Hepatic stellate cell (primary cell): Measurements from ENCODE around the gene DDIT3.
A peak's percentile ranks its signal among the peaks of the same experiment; 100 is the strongest.
"Not testable (repeated sequence)": the region's sequence is repeated elsewhere in the genome, so short reads cannot be mapped to it uniquely, and the experiment has no call there.

ENCODE experiments used
- DNase-seq: peaks from one replicate; pipeline ENCODE4 v3.0.0; 2011; ENCODE audit warnings: low spot score

The DDIT3 gene

GRCh38 chr12:57520053-57520818, at the start of gene DDIT3:
TSS of gene DDIT3 (minus strand) at chr12:57520514. CDS start at chr12:57517406, 3,108 bp downstream.
- peak; percentile 96 for DNase-seq

- DNase-seq, result no peak
These were observed 49.5 kb upstream of the DDIT3 start for GRCh38 chr12:57569858-57570257.

GRCh38 chr12:57568838-57569237, 48.5 kb upstream of the DDIT3 start:
- no peak for DNase-seq

DNA sequence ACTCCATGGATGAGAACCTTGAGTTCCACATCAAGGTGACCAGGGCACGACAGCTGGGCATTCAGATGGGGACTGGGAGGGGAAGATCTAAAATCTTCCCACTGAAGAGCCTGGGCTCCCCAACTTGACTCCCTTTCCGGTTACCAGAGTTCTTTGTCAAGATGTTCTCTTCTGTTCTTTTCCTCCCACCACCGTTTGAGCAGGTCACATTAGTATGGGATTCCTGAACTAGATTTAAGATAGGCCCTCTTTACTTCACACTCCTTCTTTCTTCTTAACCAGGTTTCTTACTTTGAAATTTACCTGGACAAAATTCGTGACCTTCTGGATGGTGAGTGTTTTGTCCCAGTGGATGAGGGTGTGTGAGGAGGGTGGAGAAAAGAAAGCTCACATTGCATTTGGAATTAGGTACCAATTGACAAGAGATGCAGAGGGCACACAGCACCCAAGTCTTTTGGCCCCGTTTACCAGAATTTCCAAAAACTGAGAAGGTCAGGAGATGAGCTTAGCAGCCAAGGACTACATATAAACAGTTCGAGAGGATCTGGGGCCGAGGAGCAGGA, 43.9 kb upstream of the DDIT3 start:
- DNase-seq, result no peak

- DNase-seq, result no peak
These were observed 43.0 kb upstream of the DDIT3 start for GRCh38 chr12:57563358-57563757.

DNA sequence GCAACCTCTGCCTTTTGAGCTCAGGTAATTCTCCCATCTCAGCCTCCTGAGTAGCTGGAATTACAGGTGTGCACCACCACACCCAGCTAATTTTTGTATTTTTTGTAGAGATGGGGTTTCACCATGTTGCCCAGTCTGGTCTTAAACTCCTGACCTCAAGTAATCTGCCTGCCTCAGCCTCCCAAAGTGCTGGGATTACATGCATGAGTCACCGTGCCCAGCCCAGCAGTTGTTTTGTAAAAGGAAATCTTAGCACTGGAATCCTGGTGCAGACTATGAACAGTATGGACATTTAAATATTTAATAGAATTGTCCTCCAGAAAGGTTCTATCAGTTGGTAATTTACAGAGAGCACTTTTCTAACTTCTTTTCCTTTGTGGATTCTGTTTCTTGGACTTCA, 40.8 kb upstream of the DDIT3 start:
- not testable (repeated sequence) for DNase-seq

GRCh38 chr12:57560516-57560915, 40.2 kb upstream of the DDIT3 start:
- no peak for DNase-seq

DNA sequence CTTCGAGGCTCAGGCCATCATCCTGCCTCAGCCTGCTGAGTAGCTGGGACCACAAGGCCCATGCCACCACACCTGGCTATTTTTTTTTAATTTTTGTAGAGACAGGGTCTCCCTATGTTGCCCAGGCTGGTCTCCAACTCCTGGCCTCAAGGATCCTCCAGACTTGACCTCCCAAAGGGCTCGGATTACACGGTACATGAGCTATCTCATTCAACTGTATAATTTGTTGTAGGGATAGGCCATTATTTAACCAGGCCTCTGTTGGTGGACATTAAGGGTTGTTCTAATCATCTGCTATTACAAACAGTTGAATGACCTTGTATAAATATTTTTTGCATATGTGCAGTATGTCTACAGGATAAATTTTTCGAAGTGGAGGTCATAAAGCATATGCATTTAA, 38.5 kb upstream of the DDIT3 start:
- DNase-seq, result no peak

GRCh38 chr12:57554897-57555296, 34.6 kb upstream of the DDIT3 start:
- no peak for DNase-seq

- no peak for DNase-seq
These were observed 34.1 kb upstream of the DDIT3 start for GRCh38 chr12:57554453-57554852.

GRCh38 chr12:57553343-57554202, 33.3 kb upstream of the DDIT3 start:
- DNase-seq, result no peak

GRCh38 chr12:57552835-57553313, 32.6 kb upstream of the DDIT3 start:
- peak; percentile 68 for DNase-seq

GRCh38 chr12:57552306-57552651, 32.0 kb upstream of the DDIT3 start:
- DNase-seq, result no peak

DNA sequence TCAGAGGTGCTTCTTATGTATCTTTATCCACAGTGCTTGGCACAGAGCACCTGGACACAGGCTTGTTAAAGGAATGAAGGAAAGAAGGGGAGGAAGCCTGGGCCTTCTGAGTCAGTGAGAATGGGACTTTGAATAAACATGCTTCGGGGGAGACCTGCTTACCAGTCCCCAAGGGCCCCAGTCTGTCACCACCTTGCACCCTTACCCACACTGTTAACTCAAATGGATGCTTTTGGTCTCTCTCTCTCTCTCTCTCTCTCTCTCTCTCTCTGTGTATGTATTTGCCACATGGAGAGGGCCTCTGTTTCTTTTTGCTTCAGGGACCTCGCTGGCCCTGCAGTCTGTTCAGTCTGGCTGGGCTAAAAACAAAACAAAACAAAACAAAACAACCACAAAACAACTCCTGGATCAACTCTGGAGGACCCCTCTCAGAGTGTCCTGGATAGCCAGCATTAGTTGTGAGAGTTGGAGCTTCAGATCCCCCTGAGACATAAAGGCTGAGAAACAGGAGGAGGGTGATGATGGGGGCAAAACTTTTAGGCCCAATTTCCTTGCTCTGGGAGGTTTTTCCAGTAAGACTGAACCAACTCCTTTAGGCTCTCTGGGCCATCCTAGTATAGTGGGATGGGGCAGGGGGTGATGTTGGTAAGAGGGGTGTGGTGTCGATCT, 31.5 kb upstream of the DDIT3 start:
- no peak for DNase-seq

DNA sequence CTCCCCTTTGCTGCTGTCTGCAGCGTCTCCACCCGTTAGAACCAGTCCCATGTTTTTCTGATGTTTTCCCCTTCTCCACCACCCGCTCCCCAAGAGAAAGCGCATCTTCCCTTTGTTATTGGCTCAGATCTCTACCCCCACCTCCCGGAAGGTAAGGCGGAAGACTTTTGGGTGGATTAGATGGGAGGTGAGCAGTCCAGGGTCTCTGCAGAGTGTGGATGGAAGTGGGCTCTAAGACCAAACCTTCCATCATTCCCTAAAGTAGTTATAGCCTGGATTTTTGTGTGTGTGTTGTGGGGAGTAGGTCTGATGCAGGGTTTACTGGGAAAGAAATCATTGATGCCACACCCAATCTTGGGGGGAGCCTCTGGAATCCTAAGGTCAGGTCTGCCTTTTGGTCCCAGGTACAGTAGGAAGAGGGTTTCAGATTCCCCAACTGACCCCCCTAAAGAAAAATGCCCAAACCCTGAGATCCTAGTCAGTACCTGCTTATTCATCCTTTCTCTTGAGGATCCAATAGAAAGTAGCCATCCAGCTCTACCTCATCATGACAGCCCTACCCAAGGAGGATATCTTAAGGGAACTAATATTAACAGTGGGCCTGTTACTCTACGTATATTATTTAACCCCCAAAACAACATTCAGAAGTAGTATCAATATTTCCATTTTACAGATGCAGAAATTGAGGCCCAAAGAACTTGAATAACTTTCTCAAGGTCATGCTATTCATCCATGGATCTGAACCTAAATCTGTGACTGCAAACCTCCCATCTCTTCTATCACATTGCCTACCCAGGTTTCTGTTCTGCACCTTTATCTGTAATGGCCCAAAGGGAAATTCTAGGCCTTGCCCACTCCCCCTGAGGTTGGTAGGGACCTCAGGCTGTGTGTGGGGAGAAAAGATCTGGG, 30.6 kb upstream of the DDIT3 start:
- DNase-seq, result no peak

- peak; percentile 73 for DNase-seq
These were observed 29.8 kb upstream of the DDIT3 start, which contains the start of gene KIF5A for GRCh38 chr12:57549909-57550640. TSS of gene KIF5A (plus strand) at chr12:57550044. CDS start at chr12:57550272, 228 bp downstream.

- no peak for DNase-seq
These were observed 29.0 kb upstream of the DDIT3 start for GRCh38 chr12:57549203-57549908.

DNA sequence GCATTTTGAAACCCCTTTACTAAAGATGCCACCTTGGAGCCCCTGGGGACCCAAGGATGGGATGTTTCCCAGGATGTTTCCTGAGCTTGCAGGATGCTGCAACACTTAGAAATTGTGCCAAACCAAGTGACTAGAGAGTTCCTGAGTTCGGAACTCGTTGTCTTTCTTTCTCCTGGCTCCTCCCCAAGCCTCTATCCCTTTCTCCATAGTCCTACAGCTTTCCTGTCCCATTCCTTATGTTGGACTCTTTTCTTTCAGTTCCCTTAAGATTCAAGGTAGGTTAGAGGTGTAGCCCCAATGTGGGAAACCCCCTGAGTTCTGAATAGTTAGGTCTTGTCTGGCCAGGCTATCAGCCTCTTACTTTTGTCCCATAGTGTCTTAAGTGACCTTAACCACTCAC, 28.2 kb upstream of the DDIT3 start:
- DNase-seq, result no peak

GRCh38 chr12:57548013-57548315, 27.6 kb upstream of the DDIT3 start:
- no peak for DNase-seq
